GM12878 (cell line): ENCODE results near the gene TNNT3.

Experiments used
- CEBPZ ChIP-seq: fragments of 150-350 bp; IDR thresholded peaks from 2 replicates; pipeline ENCODE4 v1.6.1; 2016; ENCODE audit warnings: low read depth, low read length
- SIN3A ChIP-seq: IDR thresholded peaks from 2 replicates; pipeline ENCODE4 v1.6.1; 2012; ENCODE audit warnings: low read depth, low read length, improper control_type of control experiment
- USF1 ChIP-seq: IDR thresholded peaks from 2 replicates; pipeline ENCODE4 v1.6.1; 2011; ENCODE audit warnings: borderline replicate concordance, low read depth, mild to moderate bottlenecking, moderate library complexity, mixed read lengths, low read length; ENCODE audit not compliant: insufficient read depth; ENCODE audit errors: extremely low read length
- TF ChIP-seq, protein P1 (sequence below), 3 experiments: IDR thresholded peaks in 2 of 3; conservative IDR thresholded peaks in 1 of 3; 2 replicates each; pipeline ENCODE4 v1.5.1; 2011; ENCODE audit warnings: low read depth in 3 of 3, low read length in 3 of 3, mild to moderate bottlenecking in 3 of 3, control low read depth in 2 of 3, moderate library complexity in 2 of 3, inconsistent platforms in 1 of 3, mixed read lengths in 1 of 3; ENCODE audit not compliant: control insufficient read depth in 2 of 3, insufficient read depth in 1 of 3; ENCODE audit errors: extremely low read depth in 1 of 3

DNA sequence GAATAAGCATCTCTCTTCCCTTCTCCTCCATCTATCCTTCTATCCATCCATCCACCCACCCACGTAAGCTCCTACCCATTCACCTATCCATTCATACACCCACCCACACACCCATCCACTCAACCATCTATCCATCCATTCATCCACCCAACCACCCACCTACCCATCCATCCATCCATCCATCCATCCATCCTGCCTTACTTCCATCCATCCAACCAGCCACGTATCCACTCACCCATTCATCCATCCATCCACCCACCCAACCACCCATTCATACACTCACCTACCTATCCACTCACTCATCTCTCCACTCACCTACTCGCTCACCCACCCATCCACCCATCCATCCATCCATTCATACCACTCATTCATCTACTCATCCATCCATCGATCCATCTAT, 13.2 kb downstream of the TNNT3 start:
- no peak for TF ChIP-seq SIN3A
- TF ChIP-seq, protein P1, sequence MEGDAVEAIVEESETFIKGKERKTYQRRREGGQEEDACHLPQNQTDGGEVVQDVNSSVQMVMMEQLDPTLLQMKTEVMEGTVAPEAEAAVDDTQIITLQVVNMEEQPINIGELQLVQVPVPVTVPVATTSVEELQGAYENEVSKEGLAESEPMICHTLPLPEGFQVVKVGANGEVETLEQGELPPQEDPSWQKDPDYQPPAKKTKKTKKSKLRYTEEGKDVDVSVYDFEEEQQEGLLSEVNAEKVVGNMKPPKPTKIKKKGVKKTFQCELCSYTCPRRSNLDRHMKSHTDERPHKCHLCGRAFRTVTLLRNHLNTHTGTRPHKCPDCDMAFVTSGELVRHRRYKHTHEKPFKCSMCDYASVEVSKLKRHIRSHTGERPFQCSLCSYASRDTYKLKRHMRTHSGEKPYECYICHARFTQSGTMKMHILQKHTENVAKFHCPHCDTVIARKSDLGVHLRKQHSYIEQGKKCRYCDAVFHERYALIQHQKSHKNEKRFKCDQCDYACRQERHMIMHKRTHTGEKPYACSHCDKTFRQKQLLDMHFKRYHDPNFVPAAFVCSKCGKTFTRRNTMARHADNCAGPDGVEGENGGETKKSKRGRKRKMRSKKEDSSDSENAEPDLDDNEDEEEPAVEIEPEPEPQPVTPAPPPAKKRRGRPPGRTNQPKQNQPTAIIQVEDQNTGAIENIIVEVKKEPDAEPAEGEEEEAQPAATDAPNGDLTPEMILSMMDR (IDR thresholded peaks at IDR 0.05 in 2 of 3, conservative IDR thresholded peaks at IDR 0.05 in 1 of 3; ENCODE audit: control insufficient read depth in 2 of 3, extremely low read depth in 1 of 3, insufficient read depth in 1 of 3, low read depth in 3 of 3, low read length in 3 of 3) = no peak
- no peak for TF ChIP-seq CEBPZ
- no peak for TF ChIP-seq USF1
